MM.1S (cell line): Measurements from ENCODE around the gene KATNAL2.
"Not testable (repeated sequence)": the region's sequence is repeated elsewhere in the genome, so short reads cannot be mapped to it uniquely, and the experiment has no call there.

Source experiments
- DNase-seq: peaks from one replicate; pipeline ENCODE4 v3.0.0-alpha.2; 2015
- H2AFZ ChIP-seq: fragments of 300-600 bp; sonication (generic); 2 replicates; pipeline ENCODE4 v1.6.0; 2016; ENCODE audit warnings: antibody characterized with exemption, low read length
- H3F3A ChIP-seq: fragments of 300-600 bp; sonication (generic); 2 replicates; pipeline ENCODE4 v1.6.1; 2016; ENCODE audit warnings: mild to moderate bottlenecking, antibody characterized with exemption, low read length, moderate library complexity, mixed read lengths; ENCODE audit not compliant: insufficient read depth
- H3K27ac ChIP-seq: fragments of 300-600 bp; sonication (generic); 2 replicates; pipeline ENCODE4 v1.5.1; 2016; ENCODE audit warnings: mild to moderate bottlenecking, low read length
- H3K27me3 ChIP-seq: fragments of 300-600 bp; sonication (generic); replicated peaks from 2 replicates; pipeline ENCODE4 v1.6.0; 2016; ENCODE audit warnings: low read length; ENCODE audit not compliant: insufficient read depth
- H3K36me3 ChIP-seq: fragments of 300-600 bp; sonication (generic); replicated peaks from 2 replicates; pipeline ENCODE4 v1.6.1; 2016; ENCODE audit warnings: mild to moderate bottlenecking, low read length, mixed read lengths; ENCODE audit not compliant: insufficient read depth
- H3K4me1 ChIP-seq: fragments of 300-600 bp; sonication (generic); 2 replicates; pipeline ENCODE4 v1.6.1; 2016; ENCODE audit warnings: low read length, mixed read lengths
- H3K4me2 ChIP-seq: fragments of 300-600 bp; sonication (generic); 2 replicates; pipeline ENCODE4 v1.6.0; 2016; ENCODE audit warnings: low read depth, low read length
- H3K4me3 ChIP-seq: fragments of 300-600 bp; sonication (generic); 2 replicates; pipeline ENCODE4 v1.5.1; 2016; ENCODE audit warnings: low read length, mixed read lengths
- H3K79me2 ChIP-seq: fragments of 300-600 bp; sonication (generic); 2 replicates; pipeline ENCODE4 v1.6.1; 2016; ENCODE audit warnings: mixed run types, low read length, mixed read lengths
- H3K9ac ChIP-seq: fragments of 300-600 bp; sonication (generic); 2 replicates; pipeline ENCODE4 v1.6.1; 2016; ENCODE audit warnings: low read length, mixed read lengths
- H3K9me2 ChIP-seq: fragments of 300-600 bp; sonication (generic); replicated peaks from 2 replicates; pipeline ENCODE4 v1.6.1; 2016; ENCODE audit warnings: mild to moderate bottlenecking, low read length, mixed read lengths; ENCODE audit not compliant: insufficient read depth
- H3K9me3 ChIP-seq: fragments of 300-600 bp; sonication (generic); replicated peaks from 2 replicates; pipeline ENCODE4 v1.6.1; 2016; ENCODE audit warnings: mild to moderate bottlenecking, low read length, mixed read lengths; ENCODE audit not compliant: insufficient read depth
- H4K20me1 ChIP-seq: fragments of 300-600 bp; sonication (generic); 2 replicates; pipeline ENCODE4 v1.6.1; 2016; ENCODE audit warnings: mild to moderate bottlenecking, low read length, moderate library complexity, mixed read lengths; ENCODE audit not compliant: insufficient read depth
- EZH2 ChIP-seq: fragments of 300-600 bp; sonication (generic); optimal IDR thresholded peaks from 2 replicates; pipeline ENCODE3; 2017; ENCODE audit warnings: low read depth, mild to moderate bottlenecking, antibody characterized with exemption, low read length, mixed read lengths
- EZH2phosphoT487 ChIP-seq: fragments of 300-600 bp; sonication (generic); IDR thresholded peaks from 2 replicates; pipeline ENCODE4 v1.6.1; 2018; ENCODE audit warnings: antibody characterized with exemption, low read length
- TF ChIP-seq, protein P1 (sequence below): fragments of 300-600 bp; sonication (generic); IDR thresholded peaks from 2 replicates; pipeline ENCODE4 v1.5.1; 2016; ENCODE audit warnings: antibody characterized with exemption, low read length, mixed read lengths

KATNAL2 gene

GRCh38 chr18:47032945-47033344 is 115.5 kb downstream of the KATNAL2 start:
- Histone ChIP-seq H3K4me2 (no peak overlapping the region), H3F3A (no peaks in the 10 kb centered on the region), H3K36me3 (no peaks in the 10 kb centered on the region), H4K20me1 (no peaks in the 10 kb centered on the region), H2AFZ (no peak overlapping the region), H3K9me3 (no peaks in the 10 kb centered on the region), H3K79me2 (no peaks in the 10 kb centered on the region), H3K27me3 (peaks cover 10% of the 10 kb centered on the region; the same call in 1 of the 2 replicates), H3K9me2 (no peaks in the 10 kb centered on the region), H3K4me3 (no peak overlapping the region), H3K9ac (no peak overlapping the region), H3K4me1 (no peaks in the 10 kb centered on the region), H3K27ac (no peak overlapping the region)
- TF ChIP-seq, protein P1, sequence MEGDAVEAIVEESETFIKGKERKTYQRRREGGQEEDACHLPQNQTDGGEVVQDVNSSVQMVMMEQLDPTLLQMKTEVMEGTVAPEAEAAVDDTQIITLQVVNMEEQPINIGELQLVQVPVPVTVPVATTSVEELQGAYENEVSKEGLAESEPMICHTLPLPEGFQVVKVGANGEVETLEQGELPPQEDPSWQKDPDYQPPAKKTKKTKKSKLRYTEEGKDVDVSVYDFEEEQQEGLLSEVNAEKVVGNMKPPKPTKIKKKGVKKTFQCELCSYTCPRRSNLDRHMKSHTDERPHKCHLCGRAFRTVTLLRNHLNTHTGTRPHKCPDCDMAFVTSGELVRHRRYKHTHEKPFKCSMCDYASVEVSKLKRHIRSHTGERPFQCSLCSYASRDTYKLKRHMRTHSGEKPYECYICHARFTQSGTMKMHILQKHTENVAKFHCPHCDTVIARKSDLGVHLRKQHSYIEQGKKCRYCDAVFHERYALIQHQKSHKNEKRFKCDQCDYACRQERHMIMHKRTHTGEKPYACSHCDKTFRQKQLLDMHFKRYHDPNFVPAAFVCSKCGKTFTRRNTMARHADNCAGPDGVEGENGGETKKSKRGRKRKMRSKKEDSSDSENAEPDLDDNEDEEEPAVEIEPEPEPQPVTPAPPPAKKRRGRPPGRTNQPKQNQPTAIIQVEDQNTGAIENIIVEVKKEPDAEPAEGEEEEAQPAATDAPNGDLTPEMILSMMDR = no peak
- TF ChIP-seq EZH2phosphoT487 (no peak), EZH2 (no peak)
- DNase-seq = no peak

DNA sequence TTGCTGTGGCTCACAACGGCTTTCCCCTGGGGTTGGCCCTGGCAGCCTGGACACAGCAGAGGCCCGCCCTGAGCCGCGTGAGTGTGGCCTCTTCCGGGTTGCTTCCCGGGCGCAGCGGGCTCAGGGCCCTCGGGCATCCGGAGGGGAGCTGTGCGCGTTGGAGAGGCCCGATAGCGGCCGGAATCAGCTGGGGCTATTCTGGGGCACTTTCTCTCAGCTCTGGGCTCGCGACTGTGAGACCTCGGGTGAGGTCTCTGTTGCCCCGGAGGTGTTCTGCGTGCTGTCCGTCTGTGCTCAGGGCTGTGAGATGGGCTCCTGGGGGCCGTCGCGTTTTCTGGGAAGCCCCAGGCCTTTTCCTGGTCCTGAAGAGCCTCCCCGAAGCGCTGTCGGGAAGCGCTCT is 117.2 kb downstream of the KATNAL2 start:
- not testable (repeated sequence) for H3K4me2 ChIP-seq, DNase-seq, H3K9ac ChIP-seq, H3K79me2 ChIP-seq, H4K20me1 ChIP-seq, H3K27me3 ChIP-seq, H3K9me2 ChIP-seq, H3K27ac ChIP-seq, H3K4me1 ChIP-seq, H3K9me3 ChIP-seq, H3K4me3 ChIP-seq, H2AFZ ChIP-seq, H3K36me3 ChIP-seq, H3F3A ChIP-seq

- TF ChIP-seq EZH2phosphoT487 (no peak), EZH2 (no peak)
- TF ChIP-seq, protein P1 = no peak
- no peak within 1 kb of the TSS for H3K9ac ChIP-seq
- H3K4me2 ChIP-seq = no peak within 1 kb of the TSS
- H3K79me2 ChIP-seq = no peaks in the 10 kb centered on the region
- H3K27ac ChIP-seq = no peak within 1 kb of the TSS
- no peak for DNase-seq
- no peaks in the 10 kb centered on the region for H3F3A ChIP-seq
- H4K20me1 ChIP-seq = no peaks in the 10 kb centered on the region
- H3K4me3 ChIP-seq = no peak within 1 kb of the TSS
- H3K9me2 ChIP-seq = no peaks in the 10 kb centered on the region
- H3K27me3 ChIP-seq = peaks cover 10% of the 10 kb centered on the region; the same call in 1 of the 2 replicates
- no peak within 1 kb of the TSS for H2AFZ ChIP-seq
- H3K4me1 ChIP-seq = no peaks in the 10 kb centered on the region
- no peaks in the 10 kb centered on the region for H3K9me3 ChIP-seq
- no peaks in the 10 kb centered on the region for H3K36me3 ChIP-seq
These were observed 117.8 kb downstream of the KATNAL2 start, which contains the start of gene ELOA2 for GRCh38 chr18:47035156-47035671. ELOA2 (minus strand) TSS chr18:47035621; CDS start chr18:47035264, 357 bp downstream.

DNA sequence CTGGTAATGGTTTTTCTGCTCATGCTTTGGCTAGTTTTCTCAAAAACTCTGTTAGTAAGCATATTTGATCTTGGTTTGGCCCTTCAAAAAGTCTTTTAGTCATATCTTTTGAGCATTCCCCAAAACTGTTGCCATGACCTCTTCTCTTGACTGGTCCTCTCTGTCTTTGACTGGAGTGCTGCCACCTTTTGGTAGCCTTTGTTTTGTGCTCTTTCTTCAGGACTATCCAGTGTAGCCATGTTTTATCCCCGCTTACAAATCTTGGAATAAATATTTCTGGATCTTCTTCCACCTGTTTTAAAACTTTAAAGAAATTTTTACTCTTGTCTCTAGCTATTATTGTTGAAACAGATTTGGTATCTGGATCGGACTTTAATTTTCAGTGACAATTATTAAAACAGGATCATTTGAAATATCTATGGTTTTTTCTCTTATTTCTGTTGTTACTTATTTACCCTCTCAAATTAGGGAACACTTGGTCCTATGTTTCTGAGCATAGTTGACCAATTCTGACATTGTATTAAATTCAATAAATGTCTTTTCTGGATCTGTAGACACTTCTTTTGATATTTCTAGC is 119.0 kb downstream of the KATNAL2 start:
- Histone ChIP-seq H3K9me3 (no peaks in the 10 kb centered on the region), H3K27me3 (peaks cover 10% of the 10 kb centered on the region; the same call in 1 of the 2 replicates), H3K9ac (no peak overlapping the region), H3K4me1 (no peaks in the 10 kb centered on the region), H3F3A (no peaks in the 10 kb centered on the region), H3K4me2 (no peak overlapping the region), H3K79me2 (no peaks in the 10 kb centered on the region), H3K27ac (no peak overlapping the region), H2AFZ (no peak overlapping the region), H4K20me1 (no peaks in the 10 kb centered on the region), H3K4me3 (no peak overlapping the region), H3K9me2 (no peaks in the 10 kb centered on the region), H3K36me3 (no peaks in the 10 kb centered on the region)
- no peak for DNase-seq
- no peak for TF ChIP-seq EZH2
- TF ChIP-seq, protein P1 = peak; percentile 34
